ENCODE results near the gene MGA.

DNA sequence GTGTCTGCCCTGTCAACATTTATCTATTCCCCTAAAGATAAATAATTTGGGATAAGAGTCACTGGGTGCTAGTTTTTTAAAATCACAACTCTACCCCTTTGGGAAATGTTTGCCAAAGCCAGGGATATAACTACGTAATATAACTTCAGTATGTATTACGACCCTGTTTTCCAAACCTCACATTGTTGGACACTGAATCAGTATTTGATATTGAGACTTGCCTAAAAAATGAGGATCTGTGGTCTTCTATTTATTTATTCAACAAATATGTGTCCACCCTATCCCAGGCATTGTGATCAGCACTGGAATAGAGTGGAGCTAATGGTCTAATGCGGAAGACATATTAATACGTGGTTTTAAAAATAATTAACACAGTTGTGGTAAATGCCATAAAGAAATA lies 4.5 kb upstream of the MGA start:
- no peak for TF ChIP-seq POLR2A (IDR thresholded peaks at IDR 0.05; ENCODE audit: low read length)
- TF ChIP-seq GATA1 (IDR thresholded peaks at IDR 0.05; ENCODE audit: low read depth, low read length) = no peak
